H1 (cell line): ENCODE results near the gene MTX1. TPM values are rescaled to one million over a fixed set of nuclear protein-coding genes. Genes with fewer than 3 reads are reported as not detected.

Experiments used
- HDAC2 ChIP-seq, 2 experiments: fragments of 300-600 bp in 1 of 2; sonication (generic) in 1 of 2; IDR thresholded peaks; 2 replicates each; pipeline ENCODE4 v1.6.1; 2011 to 2012; ENCODE audit warnings: low read depth in 2 of 2, low read length in 2 of 2, mild to moderate bottlenecking in 2 of 2, moderate library complexity in 2 of 2, borderline replicate concordance in 1 of 2, inconsistent platforms in 1 of 2
- HDAC6 ChIP-seq: IDR thresholded peaks from one replicate; pipeline ENCODE4 v1.7.1; 2012; ENCODE audit warnings: low read depth, mild to moderate bottlenecking, inconsistent platforms, low read length, moderate library complexity
- MAX ChIP-seq: IDR thresholded peaks from 2 replicates; pipeline ENCODE4 v1.6.1; 2012; ENCODE audit warnings: inconsistent platforms
- NRF1 ChIP-seq: IDR thresholded peaks from 2 replicates; pipeline ENCODE4 v1.6.1; 2011; ENCODE audit warnings: mild to moderate bottlenecking, low read depth, low read length, improper control_type of control experiment
- POLR2AphosphoS5 ChIP-seq: IDR thresholded peaks from 2 replicates; pipeline ENCODE4 v1.6.1; 2011; ENCODE audit warnings: low read depth, low read length
- polyA plus RNA-seq, 7 experiments: library from polyadenylated mRNA; depleted of rRNA in 3 of 7; stranded (reverse) in 5 of 7; unstranded in 2 of 7; fragments of >200 nt in 5 of 7; fragments of 200-250 nt in 2 of 7; gene quantifications; 1 replicate in 5 of 7; 2 replicates in 1 of 7; 4 replicates in 1 of 7; pipeline versions ENCODE4 v1.2.1 to v1.2.3, GENCODE V29; 2011 to 2013; ENCODE audit warnings: missing spikeins in 2 of 7, mixed read lengths in 2 of 7
- total RNA-seq: library from RNA; stranded (reverse); fragmentation: NEBNext Ultra II Directional; extraction: Animal tissue kit (Norgen Biotek cat#: 25700); gene quantifications from 2 replicates; pipeline ENCODE4 v1.2.1, GENCODE V29; 2021
- TF ChIP-seq, protein P1 (sequence below): IDR thresholded peaks from 2 replicates; pipeline ENCODE4 v1.6.1; 2012; ENCODE audit warnings: inconsistent platforms

MTX1 gene
- total and polyA plus RNA-seq, 2 of the 8 experiments (the other 6 are each of a cell fraction or from before 2014, with no cell fraction given) = 47.9 to 131 TPM

DNA sequence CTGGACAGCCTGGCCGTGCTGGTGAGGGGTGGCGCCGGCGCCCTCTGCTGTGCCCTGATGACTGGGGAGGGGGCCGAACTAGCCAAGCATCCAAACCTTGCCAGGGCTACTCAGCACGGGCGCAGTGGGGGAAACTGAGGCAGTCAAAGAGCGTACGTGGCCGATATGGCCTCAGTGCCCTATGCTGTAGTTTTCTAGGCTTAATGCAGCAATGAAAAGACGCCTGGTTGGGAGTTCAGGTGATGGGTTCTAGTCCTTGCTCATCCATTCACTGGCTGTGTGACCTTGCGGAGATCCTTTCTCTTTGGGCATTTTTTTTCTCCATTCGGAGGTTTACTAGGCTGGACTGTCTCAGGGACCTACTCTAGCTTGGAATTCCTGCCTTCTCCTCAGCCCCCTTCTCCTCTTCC lies 822 bp downstream of the MTX1 start (continued):
- TF ChIP-seq HDAC2 (IDR thresholded peaks at IDR 0.05; ENCODE audit: borderline replicate concordance in 1 of 2, low read depth in 2 of 2, low read length in 2 of 2) (no peak), MAX (no peak), NRF1 (no peak), HDAC6 (no peak), POLR2AphosphoS5 (peak; percentile 36; the same call in 1 of the 2 replicates)
- TF ChIP-seq, protein P1, sequence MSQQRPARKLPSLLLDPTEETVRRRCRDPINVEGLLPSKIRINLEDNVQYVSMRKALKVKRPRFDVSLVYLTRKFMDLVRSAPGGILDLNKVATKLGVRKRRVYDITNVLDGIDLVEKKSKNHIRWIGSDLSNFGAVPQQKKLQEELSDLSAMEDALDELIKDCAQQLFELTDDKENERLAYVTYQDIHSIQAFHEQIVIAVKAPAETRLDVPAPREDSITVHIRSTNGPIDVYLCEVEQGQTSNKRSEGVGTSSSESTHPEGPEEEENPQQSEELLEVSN = no peak
